Esophagus squamous epithelium (tissue), 4 donors: ENCODE data around the gene ANKRA2.

Source experiments
- CTCF ChIP-seq, 6 experiments: fragments of 450-650 bp in 4 of 6; fragments of 200-600 bp in 2 of 6; sonication (generic) in 2 of 6; IDR thresholded peaks; one replicate each; pipeline ENCODE4 v1.5.1; 2016 to 2019; ENCODE audit warnings: antibody characterized with exemption in 6 of 6, mild to moderate bottlenecking in 4 of 6, moderate library complexity in 4 of 6
- POLR2A ChIP-seq, 4 donors: fragments of 450-650 bp; IDR thresholded peaks; one replicate each; pipeline ENCODE4 v1.6.1; 2017; ENCODE audit warnings: antibody characterized with exemption in 4 of 4, mild to moderate bottlenecking in 4 of 4, moderate library complexity in 3 of 4

DNA sequence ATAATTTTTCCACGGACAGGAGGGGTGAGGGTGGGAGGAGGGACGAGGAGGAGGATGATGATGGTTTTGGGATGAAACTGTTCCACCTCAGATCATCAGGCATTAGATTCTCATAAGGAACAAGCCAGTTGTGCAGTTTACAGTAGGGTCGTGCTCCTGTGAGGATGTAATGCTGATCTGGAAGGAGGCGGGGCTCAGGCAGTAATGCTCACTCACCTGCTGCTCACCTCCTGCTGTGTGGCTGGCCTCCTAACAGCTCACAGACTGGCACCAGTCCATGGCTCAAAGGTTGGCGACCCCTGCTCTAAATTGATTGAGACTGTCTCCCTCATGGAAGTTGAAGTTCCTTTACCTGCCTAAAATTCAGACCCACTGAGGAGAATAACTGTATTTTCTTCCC, 33.2 kb downstream of the ANKRA2 start:
- no peak for TF ChIP-seq CTCF (IDR thresholded peaks at IDR 0.05)
- TF ChIP-seq POLR2A (IDR thresholded peaks at IDR 0.05) = no peak
